Measurements from ENCODE around the gene SAMD10.

The SAMD10 gene

GRCh38 chr20:63955827-63956663 is 23.4 kb downstream of the SAMD10 start, which contains the start of gene UCKL1:
Gene UCKL1 (minus strand): TSS chr20:63956416. CDS start chr20:63956372, 44 bp downstream.
- Histone ChIP-seq H3K4ac (ENCODE audit: low read depth, low read length) (peak within 1 kb of the TSS; percentile 21), H3K36me3 (ENCODE audit: control insufficient read depth, insufficient read depth, low read length) (no peaks in the 10 kb centered on the region), H3K4me1 (ENCODE audit: control insufficient read depth, low read depth, low read length) (no peaks in the 10 kb centered on the region), H3K4me2 (ENCODE audit: low read length) (peak within 1 kb of the TSS; percentile 83), H2BK120ac (ENCODE audit: low read depth, low read length) (no peak within 1 kb of the TSS), H3K27me3 (ENCODE audit: insufficient read depth, low read length, poor library complexity) (no peaks in the 10 kb centered on the region), H3K23ac (ENCODE audit: low read length) (peak within 1 kb of the TSS; percentile 90), H3K18ac (ENCODE audit: low read length) (peak within 1 kb of the TSS; percentile 75), H2BK5ac (ENCODE audit: low read length) (peak within 1 kb of the TSS; percentile 69), H2BK15ac (replicated peaks; ENCODE audit: low read depth) (no peak within 1 kb of the TSS), H3K9ac (ENCODE audit: low read length) (peak within 1 kb of the TSS; percentile 98), H2AK5ac (ENCODE audit: low read length) (no peak within 1 kb of the TSS), H3K4me3 (ENCODE audit: low read length) (peak within 1 kb of the TSS; percentile 97), H3K79me2 (ENCODE audit: control insufficient read depth, insufficient read depth, low read length) (peaks cover 39% of the 10 kb centered on the region), H3K27ac (ENCODE audit: low read depth, low read length) (peak within 1 kb of the TSS; percentile 43), H3K56ac (ENCODE audit: low read length) (peak within 1 kb of the TSS; percentile 100), H4K5ac (ENCODE audit: low read length) (no peak within 1 kb of the TSS), H3K79me1 (ENCODE audit: low read length) (peaks cover 16% of the 10 kb centered on the region), H4K8ac (ENCODE audit: low read depth, low read length) (no peak within 1 kb of the TSS)
- peak; percentile 95 for DNase-seq
- WGBS (ENCODE audit: extremely low coverage, insufficient coverage, low lambda C conversion rate) = no CpG with 5 or more reads among the region's 105 CpGs

- Histone ChIP-seq H3K4me1 (ENCODE audit: control insufficient read depth, low read depth, low read length) (no peaks in the 10 kb centered on the region), H3K4me2 (ENCODE audit: low read length) (peak overlapping the region; percentile 83), H3K27me3 (ENCODE audit: insufficient read depth, low read length, poor library complexity) (no peaks in the 10 kb centered on the region), H2BK5ac (ENCODE audit: low read length) (no peak overlapping the region), H3K18ac (ENCODE audit: low read length) (peak overlapping the region; percentile 32), H3K9ac (ENCODE audit: low read length) (peak overlapping the region; percentile 98), H3K23ac (ENCODE audit: low read length) (no peak overlapping the region), H3K56ac (ENCODE audit: low read length) (peak overlapping the region; percentile 100), H3K4ac (ENCODE audit: low read depth, low read length) (peak overlapping the region; percentile 21), H4K5ac (ENCODE audit: low read length) (no peak overlapping the region), H2BK15ac (replicated peaks; ENCODE audit: low read depth) (no peak overlapping the region), H3K36me3 (ENCODE audit: control insufficient read depth, insufficient read depth, low read length) (no peaks in the 10 kb centered on the region), H3K79me1 (ENCODE audit: low read length) (peaks cover 20% of the 10 kb centered on the region), H3K79me2 (ENCODE audit: control insufficient read depth, insufficient read depth, low read length) (peaks cover 46% of the 10 kb centered on the region), H4K8ac (ENCODE audit: low read depth, low read length) (no peak overlapping the region), H2AK5ac (ENCODE audit: low read length) (no peak overlapping the region), H3K4me3 (ENCODE audit: low read length) (peak overlapping the region; percentile 97), H2BK120ac (ENCODE audit: low read depth, low read length) (no peak overlapping the region), H3K27ac (ENCODE audit: low read depth, low read length) (no peak overlapping the region)
- no CpG with 5 or more reads among the region's 31 CpGs for WGBS (ENCODE audit: extremely low coverage, insufficient coverage, low lambda C conversion rate)
- peak; percentile 40 for DNase-seq
These were observed 24.1 kb downstream of the SAMD10 start for GRCh38 chr20:63955281-63955826.

- DNase-seq = no peak
- Histone ChIP-seq H3K4me1 (ENCODE audit: control insufficient read depth, low read depth, low read length) (peaks cover 1% of the 10 kb centered on the region), H3K4me3 (ENCODE audit: low read length) (no peak overlapping the region), H2BK120ac (ENCODE audit: low read depth, low read length) (no peak overlapping the region), H2BK5ac (ENCODE audit: low read length) (no peak overlapping the region), H3K4ac (ENCODE audit: low read depth, low read length) (no peak overlapping the region), H3K36me3 (ENCODE audit: control insufficient read depth, insufficient read depth, low read length) (no peaks in the 10 kb centered on the region), H3K79me1 (ENCODE audit: low read length) (peaks cover 24% of the 10 kb centered on the region), H3K23ac (ENCODE audit: low read length) (no peak overlapping the region), H3K18ac (ENCODE audit: low read length) (no peak overlapping the region), H2AK5ac (ENCODE audit: low read length) (no peak overlapping the region), H3K27me3 (ENCODE audit: insufficient read depth, low read length, poor library complexity) (no peaks in the 10 kb centered on the region), H3K4me2 (ENCODE audit: low read length) (no peak overlapping the region), H3K9ac (ENCODE audit: low read length) (no peak overlapping the region), H4K5ac (ENCODE audit: low read length) (no peak overlapping the region), H3K27ac (ENCODE audit: low read depth, low read length) (no peak overlapping the region), H3K79me2 (ENCODE audit: control insufficient read depth, insufficient read depth, low read length) (peaks cover 49% of the 10 kb centered on the region), H3K56ac (ENCODE audit: low read length) (peak overlapping the region; percentile 37), H4K8ac (ENCODE audit: low read depth, low read length) (no peak overlapping the region), H2BK15ac (replicated peaks; ENCODE audit: low read depth) (no peak overlapping the region)
- no CpG with 5 or more reads among the region's 13 CpGs for WGBS (ENCODE audit: extremely low coverage, insufficient coverage, low lambda C conversion rate)
These were observed 25.5 kb downstream of the SAMD10 start for GRCh38 chr20:63953764-63954429.

GRCh38 chr20:63952769-63953168 is 26.7 kb downstream of the SAMD10 start:
- Histone ChIP-seq H3K18ac (ENCODE audit: low read length) (no peak overlapping the region), H4K8ac (ENCODE audit: low read depth, low read length) (no peak overlapping the region), H3K79me1 (ENCODE audit: low read length) (peaks cover 30% of the 10 kb centered on the region), H3K79me2 (ENCODE audit: control insufficient read depth, insufficient read depth, low read length) (peaks cover 56% of the 10 kb centered on the region), H3K56ac (ENCODE audit: low read length) (no peak overlapping the region), H3K27me3 (ENCODE audit: insufficient read depth, low read length, poor library complexity) (no peaks in the 10 kb centered on the region), H2BK120ac (ENCODE audit: low read depth, low read length) (no peak overlapping the region), H3K36me3 (ENCODE audit: control insufficient read depth, insufficient read depth, low read length) (no peaks in the 10 kb centered on the region), H3K4me3 (ENCODE audit: low read length) (no peak overlapping the region), H3K9ac (ENCODE audit: low read length) (no peak overlapping the region), H2BK5ac (ENCODE audit: low read length) (no peak overlapping the region), H3K4me1 (ENCODE audit: control insufficient read depth, low read depth, low read length) (peaks cover 4% of the 10 kb centered on the region), H2BK15ac (replicated peaks; ENCODE audit: low read depth) (no peak overlapping the region), H3K27ac (ENCODE audit: low read depth, low read length) (no peak overlapping the region), H4K5ac (ENCODE audit: low read length) (no peak overlapping the region), H2AK5ac (ENCODE audit: low read length) (no peak overlapping the region), H3K23ac (ENCODE audit: low read length) (no peak overlapping the region), H3K4ac (ENCODE audit: low read depth, low read length) (no peak overlapping the region), H3K4me2 (ENCODE audit: low read length) (no peak overlapping the region)
- no peak for DNase-seq
- no CpG with 5 or more reads among the region's 14 CpGs for WGBS (ENCODE audit: extremely low coverage, insufficient coverage, low lambda C conversion rate)

GRCh38 chr20:63952210-63952535 is 27.3 kb downstream of the SAMD10 start:
- no peaks in the 10 kb centered on the region for H3K27me3 ChIP-seq (ENCODE audit: insufficient read depth, low read length, poor library complexity)
- no peak overlapping the region for H3K27ac ChIP-seq (ENCODE audit: low read depth, low read length)
- H3K4me2 ChIP-seq (ENCODE audit: low read length) = no peak overlapping the region
- no peak overlapping the region for H3K4me3 ChIP-seq (ENCODE audit: low read length)
- no peak overlapping the region for H3K23ac ChIP-seq (ENCODE audit: low read length)
- no peak overlapping the region for H2BK120ac ChIP-seq (ENCODE audit: low read depth, low read length)
- no peak overlapping the region for H4K8ac ChIP-seq (ENCODE audit: low read depth, low read length)
- H3K4me1 ChIP-seq (ENCODE audit: control insufficient read depth, low read depth, low read length) = peaks cover 4% of the 10 kb centered on the region
- peaks cover 34% of the 10 kb centered on the region for H3K79me1 ChIP-seq (ENCODE audit: low read length)
- no peak overlapping the region for H3K18ac ChIP-seq (ENCODE audit: low read length)
- H3K4ac ChIP-seq (ENCODE audit: low read depth, low read length) = no peak overlapping the region
- H2BK5ac ChIP-seq (ENCODE audit: low read length) = no peak overlapping the region
- H3K79me2 ChIP-seq (ENCODE audit: control insufficient read depth, insufficient read depth, low read length) = peaks cover 62% of the 10 kb centered on the region
- no peaks in the 10 kb centered on the region for H3K36me3 ChIP-seq (ENCODE audit: control insufficient read depth, insufficient read depth, low read length)
- no peak overlapping the region for H2BK15ac ChIP-seq (replicated peaks; ENCODE audit: low read depth)
- no peak overlapping the region for H3K9ac ChIP-seq (ENCODE audit: low read length)
- H4K5ac ChIP-seq (ENCODE audit: low read length) = no peak overlapping the region
- no peak overlapping the region for H3K56ac ChIP-seq (ENCODE audit: low read length)
- no peak overlapping the region for H2AK5ac ChIP-seq (ENCODE audit: low read length)
- no CpG with 5 or more reads among the region's 15 CpGs for WGBS (ENCODE audit: extremely low coverage, insufficient coverage, low lambda C conversion rate)
- no peak for DNase-seq

Measured in mesendoderm (in vitro differentiated cells).